ENCODE data around the gene POLD2. TPM values are rescaled to one million over a fixed set of nuclear protein-coding genes. Genes with fewer than 3 reads are reported as not detected.

Gene POLD2
- polyA plus RNA-seq, 1 donor = 75.6 TPM

GRCh38 chr7:44065431-44066110 lies 57.8 kb downstream of the POLD2 start, which contains the start of gene PGAM2:
Gene PGAM2 (minus strand): TSS chr7:44065567. CDS start chr7:44065529, 38 bp downstream.
- no peak for DNase-seq (ENCODE audit: low read depth)

GRCh38 chr7:44064791-44065430 lies 58.4 kb downstream of the POLD2 start:
- no peak for DNase-seq (ENCODE audit: low read depth)

Other genes starting within 250 kb of the POLD2 start
- gene URGCP, start 217.0 kb downstream of the POLD2 start, polyA plus RNA-seq (ENCODE audit: insufficient read length) = 17.1 TPM
- 19.1 TPM for gene UBE2D4, start 197.1 kb downstream of the POLD2 start, polyA plus RNA-seq (ENCODE audit: insufficient read length)
- gene SPDYE1, start 125.7 kb downstream of the POLD2 start, polyA plus RNA-seq (ENCODE audit: insufficient read length) = 1.6 TPM
- 37.0 TPM for gene DBNL, start 78.8 kb downstream of the POLD2 start, polyA plus RNA-seq (ENCODE audit: insufficient read length)
- 366 TPM for gene PGAM2, start 58.0 kb downstream of the POLD2 start, polyA plus RNA-seq (ENCODE audit: insufficient read length)
- 17.0 TPM for gene POLM, start 41.0 kb downstream of the POLD2 start, polyA plus RNA-seq (ENCODE audit: insufficient read length)
- 65.4 TPM for gene AEBP1, start 19.2 kb downstream of the POLD2 start, polyA plus RNA-seq (ENCODE audit: insufficient read length)
- gene MYL7, start 17.8 kb upstream of the POLD2 start, polyA plus RNA-seq (ENCODE audit: insufficient read length) = 7.0 TPM
- gene GCK, start 65.9 kb upstream of the POLD2 start, polyA plus RNA-seq (ENCODE audit: insufficient read length) = 5.0 TPM
- 74.5 TPM for gene YKT6, start 77.4 kb upstream of the POLD2 start, polyA plus RNA-seq (ENCODE audit: insufficient read length)
- gene CAMK2B, start 202.0 kb upstream of the POLD2 start, polyA plus RNA-seq (ENCODE audit: insufficient read length) = 22.9 TPM